PC-3 (cell line): ENCODE results near the gene UBQLN1. TPM values are rescaled to one million over a fixed set of nuclear protein-coding genes. Genes with fewer than 3 reads are reported as not detected.

Experiments
- ATAC-seq: fragments of 200-7000 bp; cut with Tn5 transposase; 2 replicates; pipeline ENCODE4 v1.9.1; 2020; ENCODE audit warnings: mild to moderate bottlenecking, moderate library complexity
- BruUV-seq: library from RNA; stranded (reverse); fragments of 400-500 nt; replicated peaks from 2 replicates; lab custom pipeline; 2021; lab: Mats Ljungman, UMichigan
- CTCF ChIA-PET: fragments of 300-600 bp; sonication (Branson Sonifier 250); formaldehyde crosslinking; loops from one replicate; lab custom pipeline; 2022; ENCODE audit warnings: antibody characterized with exemption; lab: Charles Lee
- POLR2A ChIA-PET: fragments of 300-600 bp; sonication (Branson Sonifier 250); formaldehyde crosslinking; loops from one replicate; lab custom pipeline; 2022; ENCODE audit warnings: antibody characterized with exemption; ENCODE audit not compliant: unreplicated experiment; lab: Charles Lee
- DNase-seq: peaks from one replicate; pipeline ENCODE4 v3.0.0-alpha.2; 2015
- H2AFZ ChIP-seq: fragments of 300-600 bp; sonication (generic); 2 replicates; pipeline ENCODE4 v1.6.0; 2016; ENCODE audit warnings: antibody characterized with exemption, low read length
- H3F3A ChIP-seq: fragments of 300-600 bp; sonication (generic); one replicate; pipeline ENCODE4 v1.6.0; 2017; ENCODE audit warnings: antibody characterized with exemption, low read length, control low read depth, mild to moderate bottlenecking; ENCODE audit not compliant: unreplicated experiment
- H3K27ac ChIP-seq: fragments of 300-600 bp; sonication (generic); 2 replicates; pipeline ENCODE4 v1.5.1; 2016; ENCODE audit warnings: mild to moderate bottlenecking, low read length
- H3K27me3 ChIP-seq: fragments of 300-600 bp; sonication (generic); 2 replicates; pipeline ENCODE4 v1.6.1; 2016; ENCODE audit warnings: low read length, mixed read lengths
- H3K36me3 ChIP-seq: fragments of 300-600 bp; sonication (generic); 2 replicates; pipeline ENCODE4 v1.6.1; 2016; ENCODE audit warnings: low read depth, mixed run types, low read length, mixed read lengths
- H3K4me1 ChIP-seq: fragments of 300-600 bp; sonication (generic); 2 replicates; pipeline ENCODE4 v1.5.1; 2016; ENCODE audit warnings: low read length; ENCODE audit not compliant: insufficient read depth
- H3K4me2 ChIP-seq: fragments of 300-600 bp; sonication (generic); 2 replicates; pipeline ENCODE4 v1.6.0; 2016; ENCODE audit warnings: low read length
- H3K4me3 ChIP-seq: fragments of 300-600 bp; sonication (generic); 2 replicates; pipeline ENCODE4 v1.5.1; 2016; ENCODE audit warnings: mild to moderate bottlenecking, low read length, mixed read lengths
- H3K79me2 ChIP-seq: fragments of 300-600 bp; sonication (generic); 2 replicates; pipeline ENCODE4 v1.6.1; 2017; ENCODE audit warnings: low read length, mixed read lengths
- H3K9ac ChIP-seq: fragments of 300-600 bp; sonication (generic); 2 replicates; pipeline ENCODE4 v1.6.0; 2016; ENCODE audit warnings: mild to moderate bottlenecking, low read length
- H3K9me2 ChIP-seq: fragments of 300-600 bp; sonication (generic); replicated peaks from 2 replicates; pipeline ENCODE4 v1.6.1; 2016; ENCODE audit warnings: mixed run types, low read length, mixed read lengths
- H3K9me3 ChIP-seq: fragments of 300-600 bp; sonication (generic); 2 replicates; pipeline ENCODE4 v1.6.1; 2016; ENCODE audit warnings: low read length, mixed read lengths
- H4K20me1 ChIP-seq: fragments of 300-600 bp; sonication (generic); 2 replicates; pipeline ENCODE4 v1.6.1; 2016; ENCODE audit warnings: low read length, mixed read lengths
- EZH2 ChIP-seq: fragments of 300-600 bp; sonication (generic); IDR thresholded peaks from one replicate; pipeline ENCODE4 v1.6.1; 2017; ENCODE audit warnings: antibody characterized with exemption, mild to moderate bottlenecking, low read length; ENCODE audit not compliant: unreplicated experiment
- EZH2phosphoT487 ChIP-seq: fragments of 300-600 bp; sonication (generic); IDR thresholded peaks from 2 replicates; pipeline ENCODE4 v1.6.1; 2018; ENCODE audit warnings: mild to moderate bottlenecking, antibody characterized with exemption, low read length, borderline replicate concordance
- intact Hi-C: fragments of 100-400 bp; cut with micrococcal nuclease; formaldehyde crosslinking; loops from 2 replicates; pipeline ENCODE4 v1.9.0; 2023
- total RNA-seq: library from RNA; depleted of rRNA; stranded (reverse); fragments of >200 nt; gene quantifications from 2 replicates; pipeline ENCODE4 v1.2.3, GENCODE V29; 2014
- TF ChIP-seq, protein P1 (sequence below): fragments of 300-600 bp; sonication (generic); conservative IDR thresholded peaks from 2 replicates; pipeline ENCODE4 v1.5.1; 2017; ENCODE audit warnings: antibody characterized with exemption, low read depth, mild to moderate bottlenecking, low read length

Gene UBQLN1
- total RNA-seq, 1 experiment from 2014 or later = 105 TPM

DNA sequence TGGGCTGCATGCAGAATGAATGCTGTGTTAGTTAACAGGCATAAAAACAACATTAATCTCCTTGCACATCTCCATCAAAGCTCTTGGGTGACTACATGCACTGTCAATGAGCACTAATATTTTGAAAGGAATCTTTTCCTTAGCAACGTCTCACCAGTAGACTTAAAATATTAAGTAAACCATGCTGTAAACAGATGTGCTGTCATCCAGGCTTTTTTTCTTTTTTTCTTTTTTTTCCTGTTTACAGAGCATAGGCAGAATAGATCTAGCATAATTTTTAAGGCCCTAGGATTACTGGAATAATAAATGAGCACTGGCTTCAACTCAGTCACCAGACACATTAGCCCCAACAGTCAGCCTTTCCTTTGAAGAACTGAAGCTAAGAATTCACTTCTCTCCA is 36.3 kb downstream of the UBQLN1 start:
- POLR2A ChIA-PET = no interaction called here
- Histone ChIP-seq H3K79me2 (peaks cover 25% of the 10 kb centered on the region), H3K9me3 (no peaks in the 10 kb centered on the region), H3K9me2 (no peaks in the 10 kb centered on the region), H3K27ac (no peak overlapping the region), H3K9ac (no peak overlapping the region), H3K4me1 (no peaks in the 10 kb centered on the region), H4K20me1 (no peaks in the 10 kb centered on the region), H3K36me3 (peaks cover 54% of the 10 kb centered on the region), H3K27me3 (no peaks in the 10 kb centered on the region), H3K4me2 (no peak overlapping the region), H3K4me3 (no peak overlapping the region), H3F3A (no peaks in the 10 kb centered on the region), H2AFZ (no peak overlapping the region)
- DNase-seq = no peak
- TF ChIP-seq, protein P1, sequence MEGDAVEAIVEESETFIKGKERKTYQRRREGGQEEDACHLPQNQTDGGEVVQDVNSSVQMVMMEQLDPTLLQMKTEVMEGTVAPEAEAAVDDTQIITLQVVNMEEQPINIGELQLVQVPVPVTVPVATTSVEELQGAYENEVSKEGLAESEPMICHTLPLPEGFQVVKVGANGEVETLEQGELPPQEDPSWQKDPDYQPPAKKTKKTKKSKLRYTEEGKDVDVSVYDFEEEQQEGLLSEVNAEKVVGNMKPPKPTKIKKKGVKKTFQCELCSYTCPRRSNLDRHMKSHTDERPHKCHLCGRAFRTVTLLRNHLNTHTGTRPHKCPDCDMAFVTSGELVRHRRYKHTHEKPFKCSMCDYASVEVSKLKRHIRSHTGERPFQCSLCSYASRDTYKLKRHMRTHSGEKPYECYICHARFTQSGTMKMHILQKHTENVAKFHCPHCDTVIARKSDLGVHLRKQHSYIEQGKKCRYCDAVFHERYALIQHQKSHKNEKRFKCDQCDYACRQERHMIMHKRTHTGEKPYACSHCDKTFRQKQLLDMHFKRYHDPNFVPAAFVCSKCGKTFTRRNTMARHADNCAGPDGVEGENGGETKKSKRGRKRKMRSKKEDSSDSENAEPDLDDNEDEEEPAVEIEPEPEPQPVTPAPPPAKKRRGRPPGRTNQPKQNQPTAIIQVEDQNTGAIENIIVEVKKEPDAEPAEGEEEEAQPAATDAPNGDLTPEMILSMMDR = no peak
- TF ChIP-seq EZH2 (no peak), EZH2phosphoT487 (no peak)
- ATAC-seq = no peak
- intact Hi-C loops = no loop called here
- CTCF ChIA-PET = no interaction called here
- BruUV-seq = no TSS peak

DNA sequence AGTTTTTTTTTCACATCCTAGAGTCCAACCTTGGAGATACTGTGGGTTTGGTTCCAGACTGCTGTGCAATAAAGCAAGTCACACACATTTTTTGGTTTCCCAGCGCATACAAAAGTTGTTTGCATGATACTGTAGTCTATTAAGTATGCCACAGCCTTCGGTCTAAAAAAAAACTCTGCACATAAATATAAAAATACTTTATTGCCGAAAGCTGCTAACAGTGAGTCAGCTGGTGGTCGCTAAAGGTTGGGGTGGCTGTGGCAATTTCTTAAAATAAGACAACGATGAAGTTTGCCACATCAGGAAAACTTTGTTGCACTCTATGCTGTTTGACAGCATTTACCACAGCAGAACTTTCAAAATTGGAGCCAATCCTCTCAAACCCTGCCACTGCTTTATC is 37.4 kb downstream of the UBQLN1 start:
- BruUV-seq = no TSS peak
- POLR2A ChIA-PET = no interaction called here
- H3K9me3 ChIP-seq = no peaks in the 10 kb centered on the region
- no peaks in the 10 kb centered on the region for H4K20me1 ChIP-seq
- H3K27ac ChIP-seq = peak overlapping the region; percentile 18; the same call in 1 of the 2 replicates
- no peak overlapping the region for H3K4me2 ChIP-seq
- CTCF ChIA-PET = no interaction called here
- H3K9ac ChIP-seq = no peak overlapping the region
- intact Hi-C loops = no loop called here
- no peaks in the 10 kb centered on the region for H3K9me2 ChIP-seq
- H3K36me3 ChIP-seq = peaks cover 56% of the 10 kb centered on the region
- ATAC-seq (no peak), DNase-seq (no peak)
- TF ChIP-seq, protein P1 = no peak
- no peak for TF ChIP-seq EZH2
- no peak for TF ChIP-seq EZH2phosphoT487
- no peaks in the 10 kb centered on the region for H3F3A ChIP-seq
- no peak overlapping the region for H2AFZ ChIP-seq
- peaks cover 21% of the 10 kb centered on the region for H3K79me2 ChIP-seq
- no peaks in the 10 kb centered on the region for H3K4me1 ChIP-seq
- no peaks in the 10 kb centered on the region for H3K27me3 ChIP-seq
- H3K4me3 ChIP-seq = no peak overlapping the region

DNA sequence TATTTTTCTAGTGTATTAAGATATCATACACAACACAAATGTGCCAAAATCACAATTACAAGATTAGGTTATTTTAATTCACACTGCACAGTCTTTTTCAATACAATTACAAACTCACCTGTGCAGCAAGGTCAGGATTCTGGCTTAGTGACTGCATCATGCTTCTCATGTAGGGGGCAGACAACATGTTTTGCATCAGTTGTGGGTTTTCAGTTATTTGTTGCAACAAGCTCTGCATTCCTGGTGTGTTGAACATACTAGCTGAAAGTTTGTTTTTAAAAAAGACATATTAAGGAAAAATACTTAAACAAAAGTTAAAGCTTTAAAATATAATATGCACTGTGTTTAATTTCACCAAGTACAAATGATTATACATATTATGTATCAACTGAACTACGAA is 38.7 kb downstream of the UBQLN1 start:
- H3K9ac ChIP-seq = no peak overlapping the region
- intact Hi-C loops = loop anchor here (5.0 kb wide), 1 partner anchor 38 kb away; the partner anchor contains the start of gene UBQLN1
- H4K20me1 ChIP-seq = no peaks in the 10 kb centered on the region
- ATAC-seq = no peak
- H3K27me3 ChIP-seq = no peaks in the 10 kb centered on the region
- CTCF ChIA-PET = no interaction called here
- H2AFZ ChIP-seq = no peak overlapping the region
- no peaks in the 10 kb centered on the region for H3K9me2 ChIP-seq
- no peak for DNase-seq
- no peaks in the 10 kb centered on the region for H3F3A ChIP-seq
- peaks cover 14% of the 10 kb centered on the region for H3K79me2 ChIP-seq
- BruUV-seq = no TSS peak
- H3K36me3 ChIP-seq = peaks cover 52% of the 10 kb centered on the region
- no peak overlapping the region for H3K4me3 ChIP-seq
- POLR2A ChIA-PET = no interaction called here
- H3K4me1 ChIP-seq = no peaks in the 10 kb centered on the region
- no peak overlapping the region for H3K4me2 ChIP-seq
- no peak overlapping the region for H3K27ac ChIP-seq
- H3K9me3 ChIP-seq = no peaks in the 10 kb centered on the region
- TF ChIP-seq EZH2phosphoT487 (no peak), EZH2 (no peak)
- TF ChIP-seq, protein P1 = no peak
